RWPE2 (cell line): ENCODE data around the gene OR2A7.
A peak's percentile ranks its signal among the peaks of the same experiment; 100 is the strongest.
"Not testable (repeated sequence)": the region's sequence is repeated elsewhere in the genome, so short reads cannot be mapped to it uniquely, and the experiment has no call there.

Experiments used
- ATAC-seq: fragments of 200-7000 bp; cut with Tn5 transposase; 3 replicates; pipeline ENCODE4 v1.9.1; 2021; ENCODE audit warnings: low read depth
- DNase-seq: peaks from one replicate; pipeline ENCODE4 v3.0.0-alpha.2; 2020; ENCODE audit warnings: low spot score
- H3K27ac ChIP-seq: fragments of 450-650 bp; 2 replicates; pipeline ENCODE4 v1.5.1; 2017; ENCODE audit warnings: mild to moderate bottlenecking; ENCODE audit not compliant: poor library complexity, severe bottlenecking
- H3K27me3 ChIP-seq: fragments of 250-450 bp; sonication (Bioruptor Pico); 2 replicates; pipeline ENCODE4 v1.5.1; 2021; ENCODE audit warnings: mild to moderate bottlenecking, moderate library complexity; ENCODE audit not compliant: insufficient read depth, poor library complexity, severe bottlenecking
- H3K36me3 ChIP-seq: fragments of 250-450 bp; sonication (Bioruptor Pico); 2 replicates; pipeline ENCODE4 v1.5.1; 2020; ENCODE audit warnings: low read depth, mild to moderate bottlenecking, moderate library complexity
- H3K4me1 ChIP-seq: fragments of 250-450 bp; sonication (Bioruptor Pico); 2 replicates; pipeline ENCODE4 v1.5.1; 2021; ENCODE audit warnings: mild to moderate bottlenecking, moderate library complexity; ENCODE audit not compliant: insufficient read depth, poor library complexity, severe bottlenecking
- H3K4me3 ChIP-seq: fragments of 250-450 bp; sonication (Bioruptor Pico); 2 replicates; pipeline ENCODE4 v1.5.1; 2021; ENCODE audit warnings: mild to moderate bottlenecking, moderate library complexity; ENCODE audit not compliant: severe bottlenecking
- H3K9me3 ChIP-seq: fragments of 250-450 bp; sonication (Bioruptor Pico); 2 replicates; pipeline ENCODE4 v1.5.1; 2021; ENCODE audit warnings: mild to moderate bottlenecking, moderate library complexity; ENCODE audit not compliant: severe bottlenecking

The OR2A7 gene

GRCh38 chr7:144228810-144229209, 35.8 kb downstream of the OR2A7 start:
- not testable (repeated sequence) for H3K9me3 ChIP-seq, H3K27me3 ChIP-seq, H3K4me3 ChIP-seq, H3K4me1 ChIP-seq, H3K36me3 ChIP-seq, H3K27ac ChIP-seq, DNase-seq
- 0 out of 3 replicates have a peak, but pooled peaks have one; percentile 21 for ATAC-seq

- ATAC-seq, H3K27ac ChIP-seq, H3K4me3 ChIP-seq, H3K9me3 ChIP-seq, H3K27me3 ChIP-seq, H3K36me3 ChIP-seq, H3K4me1 ChIP-seq, DNase-seq: not testable (repeated sequence)
Observed at GRCh38 chr7:144226866-144227265, 37.7 kb downstream of the OR2A7 start.

DNA sequence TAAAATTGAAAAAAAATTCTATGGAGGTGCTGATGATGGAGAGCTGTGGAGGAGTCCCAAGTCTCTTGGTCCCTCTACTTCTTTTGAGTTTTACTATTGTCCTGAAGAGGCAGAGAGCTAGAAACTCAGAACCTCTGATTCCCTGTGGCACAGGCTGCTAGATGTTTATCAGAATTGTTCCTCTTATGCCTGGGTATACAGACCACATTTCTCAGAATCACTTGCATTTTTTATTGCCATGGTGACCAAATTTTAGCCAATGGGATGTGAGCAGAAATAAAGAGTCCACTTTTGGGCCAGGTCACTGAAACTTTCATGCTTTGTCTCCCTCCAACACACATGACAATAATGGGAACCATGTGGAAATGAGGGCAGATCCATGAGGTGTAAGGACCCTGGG, 40.9 kb downstream of the OR2A7 start:
- H3K4me3 ChIP-seq, ATAC-seq: not testable (repeated sequence)

DNA sequence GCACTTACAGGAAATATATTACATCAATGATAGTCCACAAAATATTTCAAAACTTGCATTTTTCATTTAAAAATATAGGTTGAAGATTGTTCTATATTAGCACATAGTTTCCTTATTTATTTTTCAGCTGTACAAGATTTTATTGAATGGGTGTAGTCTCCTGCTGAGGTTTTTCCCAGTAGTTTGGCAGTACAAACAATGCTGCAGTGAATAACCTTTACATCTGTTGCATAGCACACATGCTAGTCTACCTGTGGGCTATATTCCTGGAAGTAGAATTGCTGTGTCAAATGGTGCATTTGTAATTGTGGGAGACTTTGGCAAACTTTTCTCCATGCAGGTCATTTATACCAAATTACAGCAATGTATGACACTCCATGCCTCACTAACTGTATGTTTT, 44.1 kb downstream of the OR2A7 start:
- not testable (repeated sequence) for H3K27ac ChIP-seq, H3K4me3 ChIP-seq, H3K36me3 ChIP-seq, DNase-seq, H3K9me3 ChIP-seq, H3K4me1 ChIP-seq, H3K27me3 ChIP-seq, ATAC-seq

More for the DNA sequence above, 40.9 kb downstream of the OR2A7 start:
- DNase-seq, H3K27ac ChIP-seq, H3K36me3 ChIP-seq, H3K9me3 ChIP-seq, H3K27me3 ChIP-seq, H3K4me1 ChIP-seq: not testable (repeated sequence)

DNA sequence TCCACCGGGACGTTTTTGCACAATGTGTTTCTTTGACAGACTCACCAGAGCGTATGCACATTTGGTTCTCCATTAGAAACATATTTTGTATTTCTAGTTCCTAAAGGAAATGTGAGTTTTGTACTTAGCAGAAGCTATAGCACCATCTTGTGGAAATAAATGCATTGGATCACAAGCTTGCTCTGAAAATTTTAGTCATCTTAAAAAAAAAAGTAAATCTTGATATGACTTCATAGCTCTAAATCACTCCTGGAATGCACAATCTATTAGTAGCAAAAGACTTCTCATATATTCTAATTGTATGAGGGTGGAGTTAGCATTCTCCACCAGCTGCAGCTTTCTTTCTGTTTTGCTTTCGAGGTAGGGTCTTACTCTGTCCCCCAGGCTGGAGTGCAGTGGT, 45.4 kb downstream of the OR2A7 start:
- H3K27ac ChIP-seq, H3K27me3 ChIP-seq, H3K36me3 ChIP-seq, H3K4me3 ChIP-seq, H3K9me3 ChIP-seq, DNase-seq, H3K4me1 ChIP-seq: not testable (repeated sequence)
- ATAC-seq, result peak; percentile 54

DNA sequence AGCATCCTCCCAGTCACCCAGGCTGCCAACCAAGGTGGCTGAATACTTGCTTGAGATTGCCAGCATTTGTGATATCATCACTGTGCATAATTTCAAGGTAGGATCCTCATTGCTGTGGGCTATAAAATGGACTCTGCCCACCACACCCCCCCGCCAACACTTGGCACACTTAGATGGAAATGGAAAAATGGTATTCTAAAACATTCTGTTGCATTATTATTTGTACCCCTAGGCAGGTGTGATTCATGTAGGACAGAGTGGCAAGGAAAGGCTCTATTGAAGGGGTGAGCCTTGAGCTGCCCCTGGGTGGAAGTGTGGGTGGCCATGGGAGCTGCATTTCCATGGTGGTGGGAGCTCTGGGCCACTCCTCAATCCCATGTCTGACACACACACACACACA, 46.0 kb downstream of the OR2A7 start:
- not testable (repeated sequence) for H3K4me3 ChIP-seq, ATAC-seq, H3K9me3 ChIP-seq, H3K4me1 ChIP-seq, H3K27me3 ChIP-seq, H3K27ac ChIP-seq, DNase-seq, H3K36me3 ChIP-seq

DNA sequence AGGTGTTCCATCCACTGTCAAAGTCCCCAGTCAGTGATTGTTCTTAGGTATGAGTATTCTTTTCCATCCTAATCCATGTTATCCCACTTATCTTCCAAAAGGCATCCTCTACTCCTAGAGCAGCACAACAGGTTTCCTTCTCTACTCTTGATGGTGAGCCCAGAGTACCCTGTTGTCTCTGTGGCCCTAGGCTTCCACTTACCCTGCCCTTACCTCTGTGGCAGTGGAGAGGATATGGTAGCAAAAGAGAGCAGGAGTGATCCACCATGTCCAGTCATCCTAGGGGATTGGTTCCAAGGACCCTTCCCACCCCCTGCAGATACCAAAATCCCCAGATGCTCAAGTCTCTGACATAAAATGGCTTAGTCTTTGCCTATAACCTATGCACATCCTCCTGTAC, 47.4 kb downstream of the OR2A7 start:
- not testable (repeated sequence) for H3K4me3 ChIP-seq, H3K36me3 ChIP-seq, DNase-seq, ATAC-seq, H3K27ac ChIP-seq, H3K9me3 ChIP-seq, H3K27me3 ChIP-seq, H3K4me1 ChIP-seq
